H1 (cell line): ENCODE measurements around the gene AOAH. TPM values are rescaled to one million over a fixed set of nuclear protein-coding genes. Genes with fewer than 3 reads are reported as not detected.

Source experiments
- CTCF ChIA-PET: fragments of 300-600 bp; sonication (Branson Sonifier 250); formaldehyde crosslinking; loops from one replicate; lab custom pipeline; 2021; ENCODE audit not compliant: partially characterized antibody; lab: Charles Lee
- POLR2A ChIA-PET: fragments of 300-600 bp; sonication (Branson Sonifier 250); formaldehyde crosslinking; loops from one replicate; lab custom pipeline; 2021; ENCODE audit warnings: inconsistent platforms; ENCODE audit not compliant: partially characterized antibody; lab: Charles Lee
- DNase-seq, 2 experiments: peaks; one replicate each; pipeline versions ENCODE4 v3.0.0 to v3.0.0-alpha.2; 2010 to 2022; ENCODE audit warnings: low spot score in 2 of 2, low read depth in 1 of 2, mixed read lengths in 1 of 2
- FAIRE-seq: peaks from 2 replicates; lab custom pipeline; 2011; peaks lifted over from hg19 to GRCh38; lab: Jason Lieb, UNC
- H2AFZ ChIP-seq: 2 replicates; pipeline ENCODE4 v1.8.1; 2012; ENCODE audit warnings: low read length, inconsistent platforms
- H2AK5ac ChIP-seq: 2 replicates; pipeline ENCODE4 v1.6.1; 2013; ENCODE audit warnings: low read depth, low read length
- H2BK120ac ChIP-seq: replicated peaks from 2 replicates; pipeline ENCODE3; 2013; ENCODE audit warnings: low read depth, low read length, inconsistent platforms
- H2BK12ac ChIP-seq: 2 replicates; pipeline ENCODE4 v1.6.1; 2013; ENCODE audit warnings: low read depth, low read length
- H2BK15ac ChIP-seq: 2 replicates; pipeline ENCODE4 v1.6.1; 2013; ENCODE audit warnings: low read length
- H2BK20ac ChIP-seq: 2 replicates; pipeline ENCODE4 v1.6.1; 2013; ENCODE audit warnings: low read length
- H2BK5ac ChIP-seq: 2 replicates; pipeline ENCODE4 v1.6.1; 2013; ENCODE audit warnings: low read depth, low read length
- H3K14ac ChIP-seq: 2 replicates; pipeline ENCODE4 v1.6.1; 2013; ENCODE audit warnings: inconsistent platforms; ENCODE audit not compliant: insufficient read length
- H3K18ac ChIP-seq: 2 replicates; pipeline ENCODE4 v1.6.1; 2013; ENCODE audit warnings: low read length; ENCODE audit errors: extremely low read depth
- H3K23ac ChIP-seq: 2 replicates; pipeline ENCODE4 v1.6.1; 2013; ENCODE audit warnings: inconsistent platforms; ENCODE audit not compliant: insufficient read length
- H3K23me2 ChIP-seq: 2 replicates; pipeline ENCODE4 v1.6.1; 2013; ENCODE audit warnings: low read depth, low read length
- H3K27ac ChIP-seq: 2 replicates; pipeline ENCODE4 v1.6.1; 2011; ENCODE audit warnings: low read depth, low read length, inconsistent platforms
- H3K27me3 ChIP-seq, 4 experiments: replicated peaks in 1 of 4; 1 replicate in 1 of 4; 2 replicates in 3 of 4; pipeline versions ENCODE4 v1.6.1 to v1.8.1; 2011 to 2013; ENCODE audit warnings: low read length in 3 of 4, mild to moderate bottlenecking in 3 of 4, inconsistent platforms in 2 of 4, mixed read lengths in 2 of 4, moderate library complexity in 1 of 4; ENCODE audit not compliant: control insufficient read depth in 3 of 4, insufficient read depth in 3 of 4; ENCODE audit errors: extremely low read depth in 1 of 4
- H3K36me3 ChIP-seq, 4 experiments: 2 replicates each; pipeline versions ENCODE4 v1.6.1 to v1.8.1; 2011 to 2013; ENCODE audit warnings: mild to moderate bottlenecking in 4 of 4, low read length in 3 of 4, moderate library complexity in 2 of 4, control low read depth in 1 of 4, inconsistent platforms in 1 of 4; ENCODE audit not compliant: insufficient read depth in 4 of 4, control insufficient read depth in 2 of 4
- H3K4ac ChIP-seq: replicated peaks from 2 replicates; pipeline ENCODE3; 2013; ENCODE audit warnings: low read length, low read depth, mixed read lengths, inconsistent platforms; ENCODE audit not compliant: insufficient read length
- H3K4me1 ChIP-seq, 4 experiments: replicated peaks in 1 of 4; 1 replicate in 1 of 4; 2 replicates in 3 of 4; pipeline versions ENCODE4 v1.6.1 to v1.8.1; 2011 to 2013; ENCODE audit warnings: low read length in 3 of 4, inconsistent platforms in 2 of 4, mixed read lengths in 1 of 4; ENCODE audit not compliant: insufficient read depth in 4 of 4, control insufficient read depth in 3 of 4
- H3K4me2 ChIP-seq, 2 experiments: 2 replicates each; pipeline versions ENCODE4 v1.6.1 to v1.8.1; 2011 to 2013; ENCODE audit warnings: low read depth in 2 of 2, low read length in 2 of 2, control low read depth in 1 of 2, inconsistent platforms in 1 of 2, mild to moderate bottlenecking in 1 of 2; ENCODE audit not compliant: insufficient read depth in 1 of 2
- H3K4me3 ChIP-seq, 4 experiments: fragments of 200-600, 300-600 bp in 1 of 4; sonication (generic), shearing (Covaris generic), sonication (Bioruptor Twin) in 1 of 4; 2 replicates each; pipeline versions ENCODE4 v1.5.1 to v1.8.1; 2011 to 2016; ENCODE audit warnings: low read length in 4 of 4, low read depth in 3 of 4, control low read depth in 2 of 4, inconsistent platforms in 2 of 4, mild to moderate bottlenecking in 2 of 4, mixed read lengths in 1 of 4, moderate library complexity in 1 of 4; ENCODE audit not compliant: insufficient read depth in 2 of 4; ENCODE audit errors: extremely low read depth in 1 of 4
- H3K56ac ChIP-seq: replicated peaks from 2 replicates; pipeline ENCODE3; 2013; ENCODE audit warnings: low read depth, mild to moderate bottlenecking, mixed read lengths, low read length, inconsistent platforms; ENCODE audit not compliant: insufficient read length
- H3K79me1 ChIP-seq: 2 replicates; pipeline ENCODE4 v1.6.1; 2013; ENCODE audit warnings: low read depth, low read length, control low read depth
- H3K79me2 ChIP-seq, 2 experiments: 2 replicates each; pipeline versions ENCODE4 v1.6.1 to v1.8.1; 2012 to 2013; ENCODE audit warnings: low read length in 2 of 2, mild to moderate bottlenecking in 2 of 2, inconsistent platforms in 1 of 2; ENCODE audit not compliant: insufficient read depth in 2 of 2, control insufficient read depth in 1 of 2
- H3K9ac ChIP-seq, 4 experiments: replicated peaks in 1 of 4; 1 replicate in 1 of 4; 2 replicates in 3 of 4; pipeline versions ENCODE4 v1.6.1 to v1.8.1; 2011 to 2013; ENCODE audit warnings: low read depth in 3 of 4, low read length in 3 of 4, control low read depth in 2 of 4, mild to moderate bottlenecking in 2 of 4, moderate library complexity in 2 of 4, inconsistent platforms in 1 of 4; ENCODE audit errors: extremely low read depth in 1 of 4
- H3K9me3 ChIP-seq, 2 experiments: 2 replicates each; pipeline versions ENCODE4 v1.6.1 to v1.8.1; 2012 to 2013; ENCODE audit warnings: mild to moderate bottlenecking in 2 of 2, moderate library complexity in 2 of 2, control low read depth in 1 of 2, inconsistent platforms in 1 of 2, low read depth in 1 of 2, low read length in 1 of 2, mixed read lengths in 1 of 2; ENCODE audit not compliant: insufficient read depth in 2 of 2
- H4K20me1 ChIP-seq, 2 experiments: replicated peaks in 1 of 2; 2 replicates each; pipeline versions ENCODE3 to v1.8.1; 2011 to 2013; ENCODE audit warnings: inconsistent platforms in 2 of 2, low read length in 2 of 2, mild to moderate bottlenecking in 1 of 2; ENCODE audit not compliant: insufficient read depth in 2 of 2, control insufficient read depth in 1 of 2
- H4K5ac ChIP-seq: 2 replicates; pipeline ENCODE4 v1.6.1; 2013; ENCODE audit warnings: low read length, low read depth, mixed read lengths, inconsistent platforms; ENCODE audit not compliant: insufficient read length
- H4K8ac ChIP-seq: 2 replicates; pipeline ENCODE4 v1.8.0; 2013; ENCODE audit warnings: mild to moderate bottlenecking, moderate library complexity, low read length, inconsistent platforms; ENCODE audit not compliant: insufficient read depth; ENCODE audit errors: extremely low read depth
- H4K91ac ChIP-seq: replicated peaks from 2 replicates; pipeline ENCODE3; 2013; ENCODE audit warnings: low read length, mixed read lengths, inconsistent platforms; ENCODE audit not compliant: insufficient read length
- BRCA1 ChIP-seq: IDR thresholded peaks from 2 replicates; pipeline ENCODE4 v1.6.1; 2012; ENCODE audit warnings: low read depth, low read length, improper control_type of control experiment
- CHD1 ChIP-seq: IDR thresholded peaks from 2 replicates; pipeline ENCODE4 v1.6.1; 2012; ENCODE audit warnings: low read depth, low read length, improper control_type of control experiment
- CREB1 ChIP-seq: IDR thresholded peaks from 2 replicates; pipeline ENCODE4 v1.6.1; 2012; ENCODE audit warnings: inconsistent platforms
- EP300 ChIP-seq, 2 experiments: IDR thresholded peaks; 1 replicate in 1 of 2; 2 replicates in 1 of 2; pipeline ENCODE4 v1.6.1; 2011 to 2012; ENCODE audit warnings: low read depth in 2 of 2, low read length in 2 of 2, mild to moderate bottlenecking in 2 of 2, borderline replicate concordance in 1 of 2, inconsistent platforms in 1 of 2, moderate library complexity in 1 of 2
- GABPA ChIP-seq: IDR thresholded peaks from 2 replicates; pipeline ENCODE4 v1.6.1; 2011; ENCODE audit warnings: mild to moderate bottlenecking, low read length, moderate library complexity, borderline replicate concordance; ENCODE audit not compliant: insufficient read depth
- JUND ChIP-seq: IDR thresholded peaks from 2 replicates; pipeline ENCODE4 v1.6.1; 2011; ENCODE audit warnings: mild to moderate bottlenecking, improper control_type of control experiment, low read length
- NANOG ChIP-seq: IDR thresholded peaks from 2 replicates; pipeline ENCODE4 v1.6.1; 2011; ENCODE audit warnings: low read length, low read depth, mild to moderate bottlenecking, inconsistent platforms; ENCODE audit not compliant: insufficient read depth, poor library complexity, severe bottlenecking
- NRF1 ChIP-seq: IDR thresholded peaks from 2 replicates; pipeline ENCODE4 v1.6.1; 2011; ENCODE audit warnings: mild to moderate bottlenecking, low read depth, low read length, improper control_type of control experiment
- POLR2AphosphoS5 ChIP-seq: IDR thresholded peaks from 2 replicates; pipeline ENCODE4 v1.6.1; 2011; ENCODE audit warnings: low read depth, low read length
- YY1 ChIP-seq: IDR thresholded peaks from 2 replicates; pipeline ENCODE4 v1.6.1; 2011; ENCODE audit warnings: low read depth, mild to moderate bottlenecking, low read length
- WGBS, 2 experiments: shearing (Covaris generic) in 1 of 2; methylation state at CpG; one replicate each; pipeline versions ENCODE4 v1.1.6 to v1.1.7; 2013 to 2015; ENCODE audit warnings: low lambda C conversion rate in 2 of 2, mixed read lengths in 2 of 2, inconsistent platforms in 1 of 2, low coverage in 1 of 2, missing lambda C conversion rate in 1 of 2; ENCODE audit not compliant: insufficient replicate concordance in 2 of 2, insufficient coverage in 1 of 2, insufficient read length in 1 of 2; ENCODE audit errors: extremely low coverage in 1 of 2, missing lambda C conversion rate in 1 of 2; 5-methylcytosine and 5-hydroxymethylcytosine counted together
- polyA plus RNA-seq, 7 experiments: library from polyadenylated mRNA; depleted of rRNA in 3 of 7; stranded (reverse) in 5 of 7; unstranded in 2 of 7; fragments of >200 nt in 5 of 7; fragments of 200-250 nt in 2 of 7; gene quantifications; 1 replicate in 5 of 7; 2 replicates in 1 of 7; 4 replicates in 1 of 7; pipeline versions ENCODE4 v1.2.1 to v1.2.3, GENCODE V29; 2011 to 2013; ENCODE audit warnings: missing spikeins in 2 of 7, mixed read lengths in 2 of 7
- total RNA-seq: library from RNA; stranded (reverse); fragmentation: NEBNext Ultra II Directional; extraction: Animal tissue kit (Norgen Biotek cat#: 25700); gene quantifications from 2 replicates; pipeline ENCODE4 v1.2.1, GENCODE V29; 2021
- TF ChIP-seq, protein P1 (sequence below), 3 experiments: IDR thresholded peaks; 1 replicate in 2 of 3; 2 replicates in 1 of 3; pipeline versions ENCODE4 v1.5.1 to v1.6.1; 2011; ENCODE audit warnings: low read length in 3 of 3, mild to moderate bottlenecking in 3 of 3, inconsistent platforms in 2 of 3, low read depth in 1 of 3, moderate library complexity in 1 of 3; ENCODE audit not compliant: insufficient read depth in 1 of 3; ENCODE audit errors: control extremely low read depth in 1 of 3

AOAH gene
- total and polyA plus RNA-seq, 2 of the 8 experiments (the other 6 are each of a cell fraction or from before 2014, with no cell fraction given): 0.08 TPM; not detected in 1

DNA sequence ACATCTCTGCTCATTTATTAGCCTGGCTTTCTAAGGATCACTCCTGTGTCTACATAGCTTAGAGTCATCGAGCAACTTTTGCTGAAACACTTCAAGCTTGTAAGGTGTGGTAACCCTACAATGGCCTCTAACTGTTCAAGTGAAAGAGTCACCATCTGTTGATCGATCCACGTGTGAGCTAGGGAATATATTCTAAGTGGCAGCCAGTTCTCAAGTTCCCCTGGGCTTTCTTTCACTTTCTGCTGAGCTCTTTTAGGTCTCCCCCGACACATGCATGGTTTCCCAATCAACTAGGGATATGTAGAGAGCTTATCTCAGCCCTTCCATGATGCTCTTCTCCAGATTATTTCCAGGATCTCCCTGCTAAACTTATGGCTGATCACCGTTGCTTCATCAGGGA lies 15.5 kb downstream of the AOAH start:
- Histone ChIP-seq H3K18ac (no peak overlapping the region), H2BK15ac (no peak overlapping the region), H4K20me1 (no peaks in the 10 kb centered on the region), H3K4me3 (no peak overlapping the region), H3K23ac (no peak overlapping the region), H3K36me3 (no peaks in the 10 kb centered on the region), H2BK12ac (no peak overlapping the region), H3K14ac (no peak overlapping the region), H4K91ac (no peak overlapping the region), H2BK120ac (no peak overlapping the region), H3K9me3 (0 out of 4 replicates have a peak, but pooled peaks cover 0 to 3% of the 10 kb centered on the region in 2 experiments), H3K56ac (no peak overlapping the region), H3K9ac (no peak overlapping the region), H3K4ac (no peak overlapping the region), H2BK20ac (no peak overlapping the region), H4K8ac (no peak overlapping the region), H3K79me2 (no peaks in the 10 kb centered on the region), H3K79me1 (no peaks in the 10 kb centered on the region), H3K4me2 (no peak overlapping the region), H3K23me2 (no peaks in the 10 kb centered on the region), H3K27me3 (no peaks in the 10 kb centered on the region), H2AK5ac (no peak overlapping the region), H4K5ac (no peak overlapping the region), H3K27ac (no peak overlapping the region), H3K4me1 (peaks cover 0 to 3% (median 0%) of the 10 kb centered on the region in 4 experiments; a peak in 1 of 7 replicates), H2AFZ (0 out of 2 replicates have a peak overlapping the region, but pooled peaks have one; percentile 19), H2BK5ac (no peak overlapping the region)
- 97% methylated on average over 5 of the region's 5 CpGs; no CpG with 5 or more reads in 1 of the 2 experiments for WGBS, 2 experiments
- POLR2A ChIA-PET: no interaction called here
- CTCF ChIA-PET: interaction anchor here (0.6 to 1.9 kb wide), 5 partner anchors 27 to 236 kb away, joined by 3 to 5 read pairs (median 4); no protein-coding TSS in a partner anchor
- FAIRE-seq (no peak), DNase-seq (no peak)
- no peak for TF ChIP-seq POLR2AphosphoS5
- TF ChIP-seq CHD1: no peak
- no peak for TF ChIP-seq YY1
- TF ChIP-seq, protein P1, sequence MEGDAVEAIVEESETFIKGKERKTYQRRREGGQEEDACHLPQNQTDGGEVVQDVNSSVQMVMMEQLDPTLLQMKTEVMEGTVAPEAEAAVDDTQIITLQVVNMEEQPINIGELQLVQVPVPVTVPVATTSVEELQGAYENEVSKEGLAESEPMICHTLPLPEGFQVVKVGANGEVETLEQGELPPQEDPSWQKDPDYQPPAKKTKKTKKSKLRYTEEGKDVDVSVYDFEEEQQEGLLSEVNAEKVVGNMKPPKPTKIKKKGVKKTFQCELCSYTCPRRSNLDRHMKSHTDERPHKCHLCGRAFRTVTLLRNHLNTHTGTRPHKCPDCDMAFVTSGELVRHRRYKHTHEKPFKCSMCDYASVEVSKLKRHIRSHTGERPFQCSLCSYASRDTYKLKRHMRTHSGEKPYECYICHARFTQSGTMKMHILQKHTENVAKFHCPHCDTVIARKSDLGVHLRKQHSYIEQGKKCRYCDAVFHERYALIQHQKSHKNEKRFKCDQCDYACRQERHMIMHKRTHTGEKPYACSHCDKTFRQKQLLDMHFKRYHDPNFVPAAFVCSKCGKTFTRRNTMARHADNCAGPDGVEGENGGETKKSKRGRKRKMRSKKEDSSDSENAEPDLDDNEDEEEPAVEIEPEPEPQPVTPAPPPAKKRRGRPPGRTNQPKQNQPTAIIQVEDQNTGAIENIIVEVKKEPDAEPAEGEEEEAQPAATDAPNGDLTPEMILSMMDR (IDR thresholded peaks at IDR 0.05; ENCODE audit: control extremely low read depth in 1 of 3, insufficient read depth in 1 of 3, low read depth in 1 of 3, low read length in 3 of 3): no peak
- TF ChIP-seq GABPA: no peak
- TF ChIP-seq CREB1: no peak
- TF ChIP-seq JUND: no peak
- TF ChIP-seq EP300 (IDR thresholded peaks at IDR 0.05; ENCODE audit: borderline replicate concordance in 1 of 2, low read depth in 2 of 2, low read length in 2 of 2): no peak
- TF ChIP-seq NANOG: no peak
- TF ChIP-seq NRF1: no peak
- TF ChIP-seq BRCA1: no peak
